ENCODE data around the gene MTCH1. TPM values are rescaled to one million over a fixed set of nuclear protein-coding genes. Genes with fewer than 3 reads are reported as not detected.
"Not testable (repeated sequence)": the region's sequence is repeated elsewhere in the genome, so short reads cannot be mapped to it uniquely, and the experiment has no call there.

Gene MTCH1
- total RNA-seq, 1 experiment from 2014 or later = 204 TPM

DNA sequence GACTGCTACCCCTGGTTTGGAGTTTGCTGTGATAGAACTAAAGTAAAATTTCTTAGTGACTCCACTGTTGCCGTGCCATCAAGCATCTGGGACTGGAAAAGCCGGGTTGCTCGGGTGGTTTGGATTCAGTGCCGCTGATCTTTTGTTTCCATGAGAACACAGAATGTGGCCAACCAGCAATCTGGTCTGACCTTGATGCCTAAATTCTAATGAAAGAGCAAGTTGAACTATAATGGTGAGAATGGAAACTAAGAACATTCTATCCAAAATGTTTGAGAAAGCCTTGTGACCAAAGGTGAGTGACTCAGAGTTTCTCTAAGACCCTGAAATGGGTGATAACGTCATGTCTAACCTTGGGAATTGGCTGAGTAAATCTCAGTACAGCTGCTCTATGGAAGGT lies 41.3 kb downstream of the MTCH1 start (continued):
- TF ChIP-seq, protein P1, sequence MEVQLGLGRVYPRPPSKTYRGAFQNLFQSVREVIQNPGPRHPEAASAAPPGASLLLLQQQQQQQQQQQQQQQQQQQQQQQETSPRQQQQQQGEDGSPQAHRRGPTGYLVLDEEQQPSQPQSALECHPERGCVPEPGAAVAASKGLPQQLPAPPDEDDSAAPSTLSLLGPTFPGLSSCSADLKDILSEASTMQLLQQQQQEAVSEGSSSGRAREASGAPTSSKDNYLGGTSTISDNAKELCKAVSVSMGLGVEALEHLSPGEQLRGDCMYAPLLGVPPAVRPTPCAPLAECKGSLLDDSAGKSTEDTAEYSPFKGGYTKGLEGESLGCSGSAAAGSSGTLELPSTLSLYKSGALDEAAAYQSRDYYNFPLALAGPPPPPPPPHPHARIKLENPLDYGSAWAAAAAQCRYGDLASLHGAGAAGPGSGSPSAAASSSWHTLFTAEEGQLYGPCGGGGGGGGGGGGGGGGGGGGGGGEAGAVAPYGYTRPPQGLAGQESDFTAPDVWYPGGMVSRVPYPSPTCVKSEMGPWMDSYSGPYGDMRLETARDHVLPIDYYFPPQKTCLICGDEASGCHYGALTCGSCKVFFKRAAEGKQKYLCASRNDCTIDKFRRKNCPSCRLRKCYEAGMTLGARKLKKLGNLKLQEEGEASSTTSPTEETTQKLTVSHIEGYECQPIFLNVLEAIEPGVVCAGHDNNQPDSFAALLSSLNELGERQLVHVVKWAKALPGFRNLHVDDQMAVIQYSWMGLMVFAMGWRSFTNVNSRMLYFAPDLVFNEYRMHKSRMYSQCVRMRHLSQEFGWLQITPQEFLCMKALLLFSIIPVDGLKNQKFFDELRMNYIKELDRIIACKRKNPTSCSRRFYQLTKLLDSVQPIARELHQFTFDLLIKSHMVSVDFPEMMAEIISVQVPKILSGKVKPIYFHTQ (CRISPR knock-in tag; IDR thresholded peaks at IDR 0.05) = no peak
- no peak for TF ChIP-seq GTF2I (CRISPR knock-in tag; conservative IDR thresholded peaks at IDR 0.05)

DNA sequence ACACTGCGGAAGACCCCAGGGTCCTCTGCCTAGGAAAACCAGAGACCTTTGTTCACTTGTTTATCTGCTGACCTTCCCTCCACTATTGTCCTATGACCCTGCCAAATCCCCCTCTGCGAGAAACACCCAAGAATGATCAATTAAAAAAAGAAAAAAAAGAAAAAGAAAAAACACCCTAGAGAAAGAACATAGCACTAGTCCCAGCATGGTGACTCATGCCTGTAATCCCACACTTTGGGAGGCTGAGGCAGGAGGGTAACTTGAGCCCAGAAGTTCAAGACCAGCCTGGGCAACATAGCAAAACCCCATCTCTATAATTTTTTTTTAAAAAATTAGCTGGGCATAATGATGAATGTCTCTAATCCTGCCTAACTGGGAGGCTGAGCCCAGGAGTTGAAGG lies 43.7 kb downstream of the MTCH1 start:
- CTCF ChIA-PET; H3K27ac Mint-ChIP-seq; H3K27me3 Mint-ChIP-seq (ENCODE audit: low read depth); DNase-seq (ENCODE audit: low spot score); POLR2A ChIA-PET; H3K4me1 Mint-ChIP-seq; H3K36me3 Mint-ChIP-seq; H3K4me3 Mint-ChIP-seq; ATAC-seq: not testable (repeated sequence)
- peaks cover 17% of the 10 kb centered on the region for H3K9me3 Mint-ChIP-seq

DNA sequence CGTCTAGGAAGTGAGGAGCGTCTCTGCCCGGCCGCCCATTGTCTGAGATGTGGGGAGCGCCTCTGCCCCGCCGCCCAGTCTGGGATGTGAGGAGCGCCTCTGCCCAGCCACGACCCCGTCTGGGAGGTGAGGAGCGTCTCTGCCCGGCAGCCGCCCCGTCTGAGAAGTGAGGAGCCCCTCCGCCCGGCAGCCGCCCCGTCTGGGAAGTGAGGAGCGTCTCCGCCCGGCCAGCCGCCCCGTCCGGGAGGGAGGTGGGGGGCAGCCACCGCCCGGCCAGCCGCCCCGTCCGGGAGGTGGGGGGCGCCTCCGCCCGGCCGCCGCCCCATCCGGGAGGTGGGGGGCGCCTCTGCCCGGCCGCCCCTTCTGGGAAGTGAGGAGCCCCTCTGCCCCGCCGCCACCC lies 44.4 kb downstream of the MTCH1 start:
- DNase-seq (ENCODE audit: low spot score); H3K27me3 Mint-ChIP-seq (ENCODE audit: low read depth); CTCF ChIA-PET; ATAC-seq; H3K36me3 Mint-ChIP-seq; POLR2A ChIA-PET; H3K4me3 Mint-ChIP-seq; H3K27ac Mint-ChIP-seq; H3K4me1 Mint-ChIP-seq: not testable (repeated sequence)
- H3K9me3 Mint-ChIP-seq = peaks cover 17% of the 10 kb centered on the region

DNA sequence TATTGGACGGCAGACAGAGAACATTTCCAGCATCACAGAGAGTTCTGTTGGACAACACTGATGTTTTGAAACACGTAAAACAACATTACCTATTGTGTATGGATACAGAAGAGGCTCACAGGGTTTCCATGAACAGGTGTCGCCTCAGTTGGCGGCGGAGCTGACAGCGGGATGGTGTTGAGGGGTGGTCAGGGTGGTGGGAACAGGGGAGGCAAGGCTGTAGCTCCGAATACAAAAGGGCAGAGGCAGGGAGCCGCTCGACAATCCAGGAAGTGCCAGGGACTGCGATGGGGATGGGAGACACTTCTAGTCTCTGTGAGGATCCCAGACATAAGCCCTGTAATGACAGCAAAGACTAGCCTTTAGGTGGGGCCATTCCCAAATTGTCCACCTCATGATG lies 46.0 kb downstream of the MTCH1 start:
- no peak for ATAC-seq
- POLR2A ChIA-PET = no interaction called here
- Mint-ChIP-seq H3K4me3 (no peak overlapping the region), H3K27me3 (ENCODE audit: low read depth) (peaks cover 8% of the 10 kb centered on the region; the same call in 1 of the 2 replicates), H3K4me1 (no peaks in the 10 kb centered on the region), H3K36me3 (peaks cover 4% of the 10 kb centered on the region), H3K27ac (no peak overlapping the region), H3K9me3 (peaks cover 17% of the 10 kb centered on the region)
- no peak for TF ChIP-seq NFATC4 (CRISPR knock-in tag; IDR thresholded peaks at IDR 0.05)
- no peak for TF ChIP-seq ZNF232 (CRISPR knock-in tag; IDR thresholded peaks at IDR 0.05)
- no peak for TF ChIP-seq RORB (CRISPR knock-in tag; IDR thresholded peaks at IDR 0.05)
- TF ChIP-seq, protein P2, sequence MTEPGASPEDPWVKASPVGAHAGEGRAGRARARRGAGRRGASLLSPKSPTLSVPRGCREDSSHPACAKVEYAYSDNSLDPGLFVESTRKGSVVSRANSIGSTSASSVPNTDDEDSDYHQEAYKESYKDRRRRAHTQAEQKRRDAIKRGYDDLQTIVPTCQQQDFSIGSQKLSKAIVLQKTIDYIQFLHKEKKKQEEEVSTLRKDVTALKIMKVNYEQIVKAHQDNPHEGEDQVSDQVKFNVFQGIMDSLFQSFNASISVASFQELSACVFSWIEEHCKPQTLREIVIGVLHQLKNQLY (CRISPR knock-in tag; IDR thresholded peaks at IDR 0.05) = no peak
- TF ChIP-seq MYBL2 (CRISPR knock-in tag; IDR thresholded peaks at IDR 0.05) = no peak
- TF ChIP-seq KAT7 (CRISPR knock-in tag; IDR thresholded peaks at IDR 0.05; ENCODE audit: borderline replicate concordance) = no peak
- TF ChIP-seq OVOL2 (CRISPR knock-in tag; IDR thresholded peaks at IDR 0.05; ENCODE audit: borderline replicate concordance) = no peak
- TF ChIP-seq, protein P3, sequence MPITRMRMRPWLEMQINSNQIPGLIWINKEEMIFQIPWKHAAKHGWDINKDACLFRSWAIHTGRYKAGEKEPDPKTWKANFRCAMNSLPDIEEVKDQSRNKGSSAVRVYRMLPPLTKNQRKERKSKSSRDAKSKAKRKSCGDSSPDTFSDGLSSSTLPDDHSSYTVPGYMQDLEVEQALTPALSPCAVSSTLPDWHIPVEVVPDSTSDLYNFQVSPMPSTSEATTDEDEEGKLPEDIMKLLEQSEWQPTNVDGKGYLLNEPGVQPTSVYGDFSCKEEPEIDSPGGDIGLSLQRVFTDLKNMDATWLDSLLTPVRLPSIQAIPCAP (CRISPR knock-in tag; IDR thresholded peaks at IDR 0.05) = no peak
- no peak for TF ChIP-seq JAZF1 (CRISPR knock-in tag; IDR thresholded peaks at IDR 0.05)
- TF ChIP-seq, protein P4, sequence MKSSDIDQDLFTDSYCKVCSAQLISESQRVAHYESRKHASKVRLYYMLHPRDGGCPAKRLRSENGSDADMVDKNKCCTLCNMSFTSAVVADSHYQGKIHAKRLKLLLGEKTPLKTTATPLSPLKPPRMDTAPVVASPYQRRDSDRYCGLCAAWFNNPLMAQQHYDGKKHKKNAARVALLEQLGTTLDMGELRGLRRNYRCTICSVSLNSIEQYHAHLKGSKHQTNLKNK (CRISPR knock-in tag; IDR thresholded peaks at IDR 0.05) = no peak
- TF ChIP-seq ETV6 (CRISPR knock-in tag; IDR thresholded peaks at IDR 0.05) = no peak
- TF ChIP-seq ZNF423 (CRISPR knock-in tag; IDR thresholded peaks at IDR 0.05) = no peak
- TF ChIP-seq, protein P5, sequence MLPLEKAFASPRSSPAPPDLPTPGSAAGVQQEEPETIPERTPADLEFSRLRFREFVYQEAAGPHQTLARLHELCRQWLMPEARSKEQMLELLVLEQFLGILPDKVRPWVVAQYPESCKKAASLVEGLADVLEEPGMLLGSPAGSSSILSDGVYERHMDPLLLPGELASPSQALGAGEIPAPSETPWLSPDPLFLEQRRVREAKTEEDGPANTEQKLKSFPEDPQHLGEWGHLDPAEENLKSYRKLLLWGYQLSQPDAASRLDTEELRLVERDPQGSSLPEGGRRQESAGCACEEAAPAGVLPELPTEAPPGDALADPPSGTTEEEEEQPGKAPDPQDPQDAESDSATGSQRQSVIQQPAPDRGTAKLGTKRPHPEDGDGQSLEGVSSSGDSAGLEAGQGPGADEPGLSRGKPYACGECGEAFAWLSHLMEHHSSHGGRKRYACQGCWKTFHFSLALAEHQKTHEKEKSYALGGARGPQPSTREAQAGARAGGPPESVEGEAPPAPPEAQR (CRISPR knock-in tag; IDR thresholded peaks at IDR 0.05) = no peak
- no peak for TF ChIP-seq ELF4 (CRISPR knock-in tag; IDR thresholded peaks at IDR 0.05; ENCODE audit: low read depth)
- TF ChIP-seq NFE2L1 (CRISPR knock-in tag; IDR thresholded peaks at IDR 0.05) = no peak
- TF ChIP-seq CREB1 (CRISPR knock-in tag; IDR thresholded peaks at IDR 0.05) = no peak
- CTCF ChIA-PET = interaction anchor here (0.6 kb wide), 1 partner anchor 51 kb away, joined by 5 read pairs; no protein-coding TSS in a partner anchor
- no peak for DNase-seq (ENCODE audit: low spot score)

DNA sequence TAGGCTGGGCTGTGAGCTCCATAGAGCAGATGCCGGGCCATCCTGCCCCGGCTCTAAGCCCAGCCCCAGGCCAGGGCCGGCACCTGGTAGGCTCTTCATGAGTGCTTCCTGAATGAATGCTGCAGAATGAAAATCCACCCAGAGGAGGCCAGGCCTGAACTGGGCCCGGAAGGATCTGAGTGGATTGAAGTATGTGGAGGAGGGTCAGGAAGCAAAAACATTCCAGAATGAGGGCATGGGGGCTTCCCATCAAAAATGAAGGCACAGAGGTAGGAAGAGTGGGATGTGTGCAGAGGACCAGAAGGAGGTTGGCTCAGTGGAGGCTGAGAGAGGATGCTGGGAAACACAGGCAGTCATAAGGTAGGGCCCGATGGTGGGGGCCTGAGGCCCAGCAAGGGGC lies 47.0 kb downstream of the MTCH1 start:
- DNase-seq (ENCODE audit: low spot score); H3K27ac Mint-ChIP-seq; H3K27me3 Mint-ChIP-seq (ENCODE audit: low read depth); H3K36me3 Mint-ChIP-seq; H3K4me3 Mint-ChIP-seq; ATAC-seq; H3K4me1 Mint-ChIP-seq; POLR2A ChIA-PET: not testable (repeated sequence)
- H3K9me3 Mint-ChIP-seq = peaks cover 17% of the 10 kb centered on the region
- CTCF ChIA-PET = interaction anchor here (0.6 kb wide), 1 partner anchor 173 kb away, joined by 3 read pairs; no protein-coding TSS in a partner anchor
